Activated naive CD4-positive, alpha-beta T cell treated with Interleukin-2 at 50 U/mL for 16 hours (primary cell): Measurements from ENCODE around the gene LFNG.
A peak's percentile ranks its signal among the peaks of the same experiment; 100 is the strongest.

Experiments used
- DNase-seq: peaks from one replicate; pipeline ENCODE4 v3.0.0-alpha.2; 2020

Gene LFNG

DNA sequence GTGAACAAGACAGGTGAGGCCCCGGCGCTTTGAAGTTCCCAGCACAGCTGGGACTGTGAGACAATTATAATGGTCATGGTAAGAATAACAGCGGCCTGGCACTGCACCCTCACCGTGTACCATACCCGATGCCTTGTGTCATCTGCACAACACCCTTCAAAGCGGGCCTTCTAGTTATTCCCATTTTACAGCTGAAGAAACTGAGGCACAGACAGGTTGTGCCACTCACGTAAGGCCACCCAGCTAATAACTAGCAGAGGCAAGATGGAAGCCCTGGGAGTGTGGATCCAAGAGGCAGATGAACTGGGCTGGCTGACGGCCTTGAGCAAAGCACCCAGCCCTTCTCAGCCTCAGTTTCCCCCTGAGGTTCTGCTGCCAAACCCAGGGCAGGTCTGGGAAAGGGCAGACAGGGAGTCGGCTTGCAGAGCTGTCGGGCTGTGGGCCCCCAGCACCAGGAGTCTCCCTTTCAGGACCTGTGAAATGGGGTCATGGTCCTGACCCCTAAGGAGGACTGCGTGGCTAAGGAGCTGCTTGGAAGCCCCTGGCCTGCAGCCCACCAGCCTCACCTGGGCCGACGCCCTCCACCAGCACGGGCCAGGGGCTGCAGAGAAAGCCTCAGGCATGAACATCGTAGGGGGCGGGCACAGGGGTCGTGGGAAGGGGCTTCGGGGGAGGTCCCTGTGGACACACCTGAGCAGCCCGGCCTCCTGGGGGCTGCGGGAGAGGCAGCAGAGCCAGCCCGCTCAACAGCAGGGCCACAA, 15.3 kb upstream of the LFNG start:
- DNase-seq: no peak

- DNase-seq: no peak
Observed at GRCh38 chr7:2504889-2505375, 14.6 kb upstream of the LFNG start.

DNA sequence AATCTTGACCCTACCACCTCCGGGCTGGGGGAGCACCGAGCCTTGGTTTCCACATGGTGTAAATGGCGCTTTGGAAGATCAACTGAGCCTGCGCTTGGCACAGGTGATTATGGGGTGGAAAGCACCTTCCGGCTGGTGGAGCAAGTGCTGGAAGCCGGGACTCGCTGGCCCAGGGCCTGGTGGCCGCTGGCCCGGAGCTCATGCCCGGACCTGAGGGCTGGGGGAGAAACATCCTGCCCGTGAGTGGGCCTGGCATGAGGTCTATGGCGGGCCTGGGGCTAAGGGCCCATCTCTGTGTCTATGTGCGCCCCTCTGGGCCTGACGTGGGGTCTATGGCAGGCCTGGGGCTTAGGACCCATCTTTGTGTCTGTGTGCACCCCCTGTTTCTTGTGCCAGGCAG, 14.2 kb upstream of the LFNG start:
- no peak for DNase-seq

DNA sequence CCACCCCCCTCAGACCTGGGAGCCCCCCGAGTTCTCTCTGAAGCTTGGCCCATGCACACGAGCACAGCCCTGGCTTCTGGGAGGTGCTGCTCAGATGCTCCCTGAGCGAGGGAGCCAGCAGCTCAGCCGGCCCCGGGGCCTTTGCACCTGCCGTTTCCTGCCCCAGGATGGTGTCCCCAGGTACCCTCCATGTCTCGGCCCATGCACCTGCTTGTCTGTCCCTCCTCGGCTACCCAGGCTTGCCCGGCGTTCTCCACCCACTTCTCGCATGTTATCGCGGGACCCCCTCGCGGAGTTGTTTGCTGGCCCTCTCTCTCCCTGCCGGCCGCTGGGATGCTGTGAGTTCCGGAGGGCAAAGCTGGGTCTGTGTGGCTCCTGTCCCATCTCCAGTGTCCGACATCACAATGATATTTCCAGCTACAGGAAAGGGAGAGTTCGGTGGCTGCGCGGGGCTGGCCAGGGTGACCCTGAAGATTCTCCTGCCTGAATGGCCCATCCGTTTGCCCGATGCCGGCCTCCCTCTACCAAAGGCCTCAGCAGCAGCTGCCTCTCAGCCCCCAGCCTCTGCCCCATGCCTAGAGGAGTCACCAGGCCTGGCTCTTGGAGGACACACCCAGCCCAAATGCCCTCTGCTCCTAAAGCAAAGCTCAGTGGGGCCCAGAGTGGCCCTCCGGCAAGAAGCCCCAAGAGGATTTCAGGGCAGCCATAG, 12.2 kb upstream of the LFNG start:
- DNase-seq: no peak

DNA sequence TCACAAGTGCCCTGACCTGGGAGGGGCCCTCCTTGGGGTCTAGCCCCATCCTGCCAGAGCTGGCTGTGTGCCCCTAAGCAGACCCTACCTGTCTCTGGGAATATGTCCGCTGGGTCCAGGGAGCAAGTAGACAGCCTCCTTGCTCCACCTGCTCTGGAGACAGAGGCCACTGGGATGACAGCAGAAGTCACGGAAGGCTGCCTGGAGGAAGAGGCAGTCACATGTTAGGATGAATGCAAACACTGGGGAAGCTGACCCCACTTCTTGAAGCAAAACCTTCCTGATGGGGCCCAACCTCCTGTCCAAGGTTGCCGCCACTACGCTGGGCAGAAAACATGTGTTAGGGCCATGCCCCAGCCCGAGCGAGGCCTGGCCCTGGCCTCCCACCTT, 11.7 kb upstream of the LFNG start:
- no peak for DNase-seq

- peak; percentile 74 for DNase-seq
Observed at GRCh38 chr7:2508327-2509215, 11.0 kb upstream of the LFNG start.

DNA sequence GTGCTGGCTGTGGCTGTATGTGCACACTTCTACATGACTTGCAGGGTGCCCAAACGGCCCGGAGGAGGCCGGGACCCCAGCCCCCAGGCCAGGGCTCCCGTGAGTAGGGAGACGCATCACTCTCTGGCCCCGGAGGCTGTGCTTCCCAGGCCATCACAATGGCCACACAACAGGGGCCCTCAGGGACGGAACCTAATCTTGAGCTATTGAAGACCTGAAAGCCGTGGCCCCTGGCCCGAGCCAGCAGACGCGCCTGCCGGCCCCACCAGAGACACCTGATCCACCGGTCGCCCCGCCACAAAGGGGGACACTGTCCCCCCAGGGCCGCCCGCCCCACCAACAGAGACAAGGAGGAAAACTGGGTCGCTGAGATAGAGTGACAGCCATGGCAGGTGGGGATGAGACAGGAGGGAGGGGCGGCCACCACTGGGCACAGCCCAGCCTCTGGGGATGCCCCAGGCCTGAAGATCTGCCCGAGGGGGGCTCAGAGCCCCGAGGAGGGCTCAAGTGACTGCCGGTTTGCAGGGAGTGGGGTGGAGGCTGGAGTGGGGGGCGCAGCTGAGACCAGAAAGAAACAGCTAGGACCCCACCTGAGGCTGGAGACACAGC, 10.2 kb upstream of the LFNG start:
- no peak for DNase-seq

- DNase-seq: no peak
Observed at GRCh38 chr7:2510130-2510776, 9.3 kb upstream of the LFNG start.

- DNase-seq: peak; percentile 45
Observed at GRCh38 chr7:2510909-2511768, 8.4 kb upstream of the LFNG start.

DNA sequence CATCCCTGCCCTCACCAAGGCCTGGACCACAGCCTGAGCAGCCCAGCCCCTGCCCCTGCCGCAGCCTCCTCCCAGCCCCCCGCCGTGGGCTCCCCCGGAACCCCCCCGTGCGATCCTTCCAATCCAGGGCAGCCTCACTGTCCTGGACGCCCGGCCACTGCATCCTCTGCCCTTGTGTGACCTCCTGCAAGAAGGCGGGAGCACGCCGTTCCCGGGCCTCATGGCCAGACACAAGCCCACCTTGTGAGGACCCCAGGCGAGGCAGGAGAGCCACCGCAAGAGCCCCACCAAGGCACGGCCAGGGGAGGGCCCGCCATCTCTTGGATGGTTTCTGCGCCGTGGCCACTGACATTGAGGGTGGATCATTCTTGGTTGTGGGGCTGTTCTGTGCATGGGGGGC, 7.8 kb upstream of the LFNG start:
- DNase-seq: no peak

- peak; percentile 27 for DNase-seq
Observed at GRCh38 chr7:2512179-2512661, 7.4 kb upstream of the LFNG start.

DNA sequence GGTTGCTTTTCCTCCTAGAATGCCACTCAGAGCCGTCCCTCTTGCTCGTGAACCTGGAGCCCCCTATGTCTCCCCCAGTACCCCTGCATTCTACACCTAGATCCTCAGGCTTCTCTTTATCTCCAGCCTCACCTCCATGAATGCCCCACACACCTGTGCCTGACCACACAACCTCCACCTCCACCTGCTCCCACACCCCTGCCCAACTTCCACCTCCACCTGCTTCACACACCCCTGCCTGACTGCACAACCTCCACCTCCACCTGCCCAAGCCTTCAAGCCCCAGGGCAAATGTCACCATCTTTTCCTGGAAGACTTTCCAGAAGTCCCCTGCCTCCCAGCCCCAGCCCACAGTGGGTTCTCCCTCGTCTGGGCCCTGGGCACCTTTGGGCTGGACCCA, 6.9 kb upstream of the LFNG start:
- no peak for DNase-seq

DNA sequence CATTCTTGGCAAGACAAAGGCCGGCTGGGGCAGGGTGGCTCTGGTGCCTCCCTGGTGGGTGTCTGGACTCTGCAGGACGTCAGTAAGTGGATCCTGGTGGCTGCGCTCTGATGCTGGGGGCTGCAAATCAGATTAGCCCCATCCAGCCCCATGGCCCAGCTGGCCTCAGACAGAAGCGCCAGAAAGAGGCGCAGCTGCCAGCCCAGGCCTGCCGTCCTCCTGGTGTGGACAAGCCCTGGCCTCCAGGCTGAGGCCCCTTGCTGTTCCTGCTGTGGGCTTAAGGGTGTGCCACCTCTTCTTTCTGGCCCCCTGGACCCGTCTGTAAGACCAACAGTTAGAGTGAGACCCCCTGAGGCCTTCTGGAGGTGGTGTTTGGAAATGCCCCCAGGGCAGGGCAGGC, 5.9 kb upstream of the LFNG start:
- no peak for DNase-seq

DNA sequence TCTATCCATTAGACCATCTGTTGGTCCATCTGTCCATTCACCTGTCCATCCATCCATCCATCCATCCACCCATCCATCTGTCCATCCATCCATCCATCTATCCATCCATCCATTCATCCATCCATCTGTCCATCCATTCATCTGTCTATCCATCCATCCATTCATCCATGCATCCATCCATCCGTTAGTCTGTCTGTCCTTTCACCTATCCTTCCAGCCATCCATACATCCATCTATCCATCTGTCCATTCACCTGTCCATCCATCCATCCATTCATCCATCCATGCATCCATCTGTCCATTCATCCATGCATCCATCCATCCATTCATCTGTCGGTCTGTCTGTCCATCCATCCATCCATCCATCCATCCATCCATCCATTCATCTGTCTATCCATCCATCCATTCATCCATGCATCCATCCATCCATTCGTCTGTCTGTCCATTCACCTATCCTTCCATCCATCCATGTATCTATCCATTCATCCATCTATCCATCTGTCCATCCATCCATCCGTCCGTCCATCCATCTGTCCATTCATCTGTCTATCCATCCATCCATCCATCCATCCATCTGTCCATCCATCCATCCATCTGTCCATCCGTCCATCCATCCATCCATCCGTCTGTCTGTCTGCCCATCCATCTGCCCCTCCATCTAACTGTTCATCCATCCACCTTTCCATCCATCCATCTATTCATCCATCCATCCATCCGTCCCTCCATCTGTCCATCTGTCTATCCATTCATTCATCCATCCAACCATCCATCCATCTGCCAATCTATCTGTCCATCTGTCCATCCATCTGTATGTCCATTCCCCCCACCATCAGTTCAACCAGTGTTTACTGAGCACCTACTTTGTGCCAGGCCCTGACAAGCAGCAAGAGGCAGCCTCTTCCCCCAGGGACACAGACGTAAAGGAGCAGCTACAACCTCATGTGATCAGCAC, 4.8 kb upstream of the LFNG start:
- no peak for DNase-seq

- no peak for DNase-seq
Observed at GRCh38 chr7:2515424-2516193, 4.0 kb upstream of the LFNG start.

DNA sequence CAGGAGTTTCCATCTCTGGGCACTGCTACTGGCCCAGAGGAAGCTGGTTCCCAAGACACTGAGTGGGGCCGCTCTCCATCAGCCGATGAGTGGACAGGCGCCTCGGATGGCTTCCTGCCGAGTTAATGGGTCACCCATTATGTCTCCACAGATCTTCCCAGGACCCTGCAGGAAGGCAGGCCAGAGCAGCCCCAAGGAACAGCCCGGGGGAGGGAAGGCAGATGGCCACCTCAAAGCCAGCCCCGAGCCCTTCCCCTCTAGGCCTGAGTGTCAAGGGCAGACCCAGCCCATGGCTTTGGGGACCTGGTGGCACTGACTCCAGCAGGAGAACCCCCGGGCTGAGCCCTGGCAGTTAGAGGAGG, 3.4 kb upstream of the LFNG start:
- no peak for DNase-seq

GRCh38 chr7:2517026-2517425, 2.5 kb upstream of the LFNG start:
- no peak for DNase-seq

DNA sequence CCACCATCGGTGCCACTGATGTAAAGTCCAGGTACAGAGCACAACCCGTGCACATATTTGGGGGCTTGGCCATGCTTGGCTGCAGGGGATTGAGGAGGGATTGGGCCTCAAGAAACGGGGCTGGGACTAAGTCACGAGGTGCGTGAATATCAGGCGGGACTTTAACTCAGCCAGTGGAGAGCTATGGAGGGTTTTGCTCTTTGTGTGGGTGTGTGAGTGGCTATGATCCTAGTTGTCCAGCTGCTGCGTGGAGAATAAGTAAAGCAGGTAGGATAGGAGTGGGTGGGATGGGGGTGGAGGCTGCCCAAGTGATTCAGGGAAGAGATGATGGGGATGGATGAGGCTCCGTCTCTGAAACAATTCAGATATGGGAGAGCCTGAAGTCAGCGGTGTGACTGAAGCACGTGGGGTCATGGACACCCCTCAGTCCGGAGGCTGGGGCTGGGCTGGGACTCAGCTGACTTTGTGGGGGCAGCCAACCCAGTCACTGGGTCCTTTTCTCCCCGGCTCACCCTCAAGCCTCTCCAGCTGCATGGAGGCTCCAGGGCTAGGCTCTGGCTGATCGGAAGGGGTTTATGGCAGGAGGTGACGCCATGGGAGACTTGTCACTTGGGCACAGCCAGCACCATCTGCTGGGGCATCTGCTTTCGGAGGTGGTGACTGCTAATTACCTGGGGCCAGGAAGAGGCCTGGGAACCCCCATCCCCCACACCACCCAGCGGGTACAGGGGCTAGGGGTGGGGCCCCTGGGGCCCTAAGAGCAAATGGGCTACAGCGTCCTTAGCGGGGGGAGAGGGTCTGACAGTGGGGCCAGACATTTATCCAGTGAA, 1.7 kb upstream of the LFNG start:
- no peak for DNase-seq

DNA sequence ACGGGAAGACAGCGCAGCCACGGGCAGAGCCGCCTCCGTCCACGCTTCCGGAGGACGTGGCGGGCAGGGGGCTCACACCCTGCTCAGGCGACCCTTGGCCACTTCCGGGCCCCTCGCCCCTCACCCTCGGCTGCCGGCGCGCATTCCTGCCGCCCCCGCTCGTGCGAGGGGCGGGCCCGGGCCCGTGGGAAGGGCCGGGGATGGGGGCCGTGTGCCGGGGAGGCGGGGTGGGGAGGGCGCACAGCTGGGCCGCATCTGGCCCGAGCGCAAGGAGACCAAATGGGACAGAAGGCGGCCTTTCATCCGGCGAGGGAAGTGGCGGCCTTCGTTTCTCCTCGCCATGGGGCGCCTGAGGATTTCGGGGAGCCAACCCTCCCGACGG, 846 bp upstream of the LFNG start:
- no peak for DNase-seq
